Lower leg skin (tissue), 4 donors: ENCODE data around the gene TFEC. TPM values are rescaled to one million over a fixed set of nuclear protein-coding genes. Genes with fewer than 3 reads are reported as not detected.

Experiments
- DNase-seq, 2 donors: peaks; one replicate each; pipeline ENCODE4 v3.0.0-alpha.2; 2019; ENCODE audit warnings: low spot score in 2 of 2
- H3K4me3 ChIP-seq: fragments of 200-600 bp; sonication (generic); 2 replicates; pipeline ENCODE4 v1.5.1; 2017; ENCODE audit warnings: mild to moderate bottlenecking, low read depth; ENCODE audit not compliant: poor library complexity, severe bottlenecking
- CTCF ChIP-seq, 3 donors: fragments of 450-650 bp; IDR thresholded peaks; one replicate each; pipeline ENCODE4 v1.5.1; 2016; ENCODE audit warnings: antibody characterized with exemption in 3 of 3, mild to moderate bottlenecking in 3 of 3, moderate library complexity in 2 of 3
- POLR2A ChIP-seq, 2 donors: fragments of 450-650 bp; IDR thresholded peaks; one replicate each; pipeline ENCODE4 v1.6.1; 2016 to 2017; ENCODE audit warnings: antibody characterized with exemption in 2 of 2, mild to moderate bottlenecking in 1 of 2, moderate library complexity in 1 of 2
- WGBS, 2 donors: methylation state at CpG; one replicate each; pipeline ENCODE4 v1.1.5; 2018; 5-methylcytosine and 5-hydroxymethylcytosine counted together
- intact Hi-C: fragments of 100-400 bp; cut with DNase I; formaldehyde crosslinking; loops from one replicate; pipeline ENCODE4 v1.15.0; 2023; ENCODE audit warnings: low total_unique reads
- total RNA-seq, 4 donors: library from RNA; depleted of rRNA; stranded (reverse); fragments of >200 nt; gene quantifications; one replicate each; pipeline ENCODE4 v1.1.0, GENCODE V29; 2016

Gene TFEC
- total RNA-seq, 4 donors from 2014 or later: 0.29 to 0.81 (median 0.38) TPM

DNA sequence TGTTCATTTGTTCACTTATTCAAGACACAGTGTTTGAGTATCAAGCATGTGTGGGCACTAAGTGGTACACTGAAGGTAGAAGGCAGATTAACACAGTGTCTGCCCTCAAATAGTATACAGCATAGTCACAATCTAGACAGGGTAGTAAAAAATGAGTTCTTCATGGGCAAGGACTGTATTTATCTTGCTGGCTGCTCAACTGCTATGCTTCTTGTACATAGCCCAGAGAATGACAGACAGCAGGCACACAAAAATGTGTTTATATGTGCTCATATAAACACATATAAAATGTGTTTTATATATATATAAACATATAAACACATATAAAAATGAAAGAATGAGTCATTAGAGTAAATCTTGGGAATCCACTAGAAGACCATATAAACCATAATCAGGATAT is 43.1 kb downstream of the TFEC start:
- no peak for TF ChIP-seq CTCF (IDR thresholded peaks at IDR 0.05)
- intact Hi-C loops: no loop called here

GRCh38 chr7:115984105-115984504 is 46.5 kb downstream of the TFEC start:
- DNase-seq: no peak
- intact Hi-C loops: no loop called here
- TF ChIP-seq POLR2A (IDR thresholded peaks at IDR 0.05): no peak
- TF ChIP-seq CTCF (IDR thresholded peaks at IDR 0.05): no peak
- no peak overlapping the region for H3K4me3 ChIP-seq

More for the DNA sequence above, 43.1 kb downstream of the TFEC start:
- no peak for DNase-seq
- no peak overlapping the region for H3K4me3 ChIP-seq

- TF ChIP-seq CTCF (IDR thresholded peaks at IDR 0.05) (no peak), POLR2A (IDR thresholded peaks at IDR 0.05) (no peak)
- intact Hi-C loops: no loop called here
- DNase-seq: no peak
- no peak overlapping the region for H3K4me3 ChIP-seq
Measured at GRCh38 chr7:115980159-115980558, 50.4 kb downstream of the TFEC start.

DNA sequence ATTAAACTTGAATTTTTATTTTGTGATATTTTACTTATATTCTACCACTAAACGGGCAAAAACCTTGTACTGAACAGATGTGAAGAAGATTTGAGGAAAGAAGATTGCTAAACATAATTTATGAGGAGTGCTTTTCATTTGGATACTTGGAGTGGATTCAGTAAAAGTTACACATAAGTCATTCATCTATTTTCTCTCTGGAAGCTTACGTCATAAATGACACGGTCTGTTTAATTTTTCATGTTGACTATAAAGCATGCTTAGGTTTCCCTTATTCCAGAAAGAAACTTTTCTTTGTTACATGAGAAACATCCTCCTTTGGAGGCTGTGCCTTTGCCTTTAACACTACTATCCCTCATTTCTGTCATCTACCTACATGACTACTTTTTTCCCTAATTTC is 53.9 kb downstream of the TFEC start:
- intact Hi-C loops: no loop called here
- TF ChIP-seq CTCF (IDR thresholded peaks at IDR 0.05) (no peak), POLR2A (IDR thresholded peaks at IDR 0.05) (no peak)
- H3K4me3 ChIP-seq: no peak overlapping the region
- no peak for DNase-seq
- 24 to 31% methylated on average over 3 of the region's 3 CpGs for WGBS, 2 donors

DNA sequence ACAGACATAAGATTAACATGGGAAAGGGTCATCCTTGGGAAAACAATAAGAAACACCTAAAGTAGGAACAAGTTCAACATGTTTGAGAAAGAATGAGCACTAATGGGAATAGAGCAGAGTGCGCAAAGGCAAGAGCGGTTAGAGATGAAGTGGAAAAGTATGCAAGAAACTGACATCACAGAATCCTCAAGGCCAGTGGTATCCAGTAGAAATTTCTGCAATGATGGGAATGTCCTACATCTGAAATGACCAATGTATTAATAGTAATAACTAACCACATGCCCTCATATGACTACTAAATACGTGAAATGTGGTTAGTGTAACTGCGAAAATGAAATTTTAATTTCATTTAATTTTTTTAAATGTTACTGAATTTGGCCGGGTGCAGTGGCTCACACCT is 54.8 kb downstream of the TFEC start:
- H3K4me3 ChIP-seq: no peak overlapping the region
- no peak for TF ChIP-seq CTCF (IDR thresholded peaks at IDR 0.05)
- no peak for TF ChIP-seq POLR2A (IDR thresholded peaks at IDR 0.05)
- no peak for DNase-seq
- intact Hi-C loops: no loop called here
- 77 to 82% methylated on average over 5 of the region's 5 CpGs for WGBS, 2 donors

- intact Hi-C loops: no loop called here
- DNase-seq: no peak
- H3K4me3 ChIP-seq: no peak overlapping the region
- TF ChIP-seq POLR2A (IDR thresholded peaks at IDR 0.05) (no peak), CTCF (IDR thresholded peaks at IDR 0.05) (no peak)
- 78% methylated on average over 3 of the region's 3 CpGs for WGBS, 2 donors
Measured at GRCh38 chr7:115973406-115973805, 57.2 kb downstream of the TFEC start.
